Panc1 (cell line): ENCODE data around the gene ACTR3C. TPM values are rescaled to one million over a fixed set of nuclear protein-coding genes. Genes with fewer than 3 reads are reported as not detected.

Source experiments
- ATAC-seq: fragments of 200-7000 bp; cut with Tn5 transposase; 2 replicates; pipeline ENCODE4 v1.9.1; 2020; ENCODE audit warnings: mild to moderate bottlenecking, moderate library complexity
- BruUV-seq: library from RNA; stranded (reverse); fragments of 400-500 nt; replicated peaks from 2 replicates; lab custom pipeline; 2021; lab: Mats Ljungman, UMichigan
- CTCF ChIA-PET: fragments of 300-600 bp; sonication (Branson Sonifier 250); formaldehyde crosslinking; loops from one replicate; lab custom pipeline; 2022; ENCODE audit warnings: antibody characterized with exemption; lab: Charles Lee
- POLR2A ChIA-PET: fragments of 300-600 bp; sonication (Branson Sonifier 250); formaldehyde crosslinking; loops from one replicate; lab custom pipeline; 2022; ENCODE audit warnings: antibody characterized with exemption; lab: Charles Lee
- DNase-seq: peaks from one replicate; pipeline ENCODE4 v3.0.0-alpha.2; 2010; ENCODE audit warnings: low read depth, low spot score
- H3K27ac ChIP-seq: 2 replicates; pipeline ENCODE4 v1.5.1; 2011; ENCODE audit warnings: mild to moderate bottlenecking, low read length, inconsistent platforms
- H3K27me3 ChIP-seq: fragments of 200-500 bp; sonication (Bioruptor generic); 2 replicates; pipeline ENCODE4 v1.6.0; 2014; ENCODE audit warnings: low read length, inconsistent platforms; ENCODE audit not compliant: control insufficient read depth, insufficient read depth
- H3K36me3 ChIP-seq: fragments of 200-500 bp; sonication (Bioruptor generic); 2 replicates; pipeline ENCODE4 v1.5.1; 2014; ENCODE audit warnings: inconsistent platforms, mild to moderate bottlenecking, low read length, moderate library complexity; ENCODE audit not compliant: control insufficient read depth, insufficient read depth
- H3K4me1 ChIP-seq: 2 replicates; pipeline ENCODE4 v1.5.1; 2011; ENCODE audit warnings: inconsistent platforms, mild to moderate bottlenecking, low read length, moderate library complexity; ENCODE audit not compliant: control insufficient read depth, insufficient read depth
- H3K4me3 ChIP-seq, 2 experiments: 2 replicates each; pipeline ENCODE4 v1.5.1; 2011 to 2012; ENCODE audit warnings: low read depth in 2 of 2, low read length in 2 of 2, mild to moderate bottlenecking in 2 of 2, inconsistent platforms in 1 of 2, moderate library complexity in 1 of 2
- H3K9me3 ChIP-seq: fragments of 200-500 bp; sonication (Bioruptor generic); 2 replicates; pipeline ENCODE4 v1.5.1; 2014; ENCODE audit warnings: low read depth, mild to moderate bottlenecking, inconsistent platforms, low read length, moderate library complexity; ENCODE audit not compliant: control insufficient read depth, insufficient read depth
- POLR2AphosphoS5 ChIP-seq: IDR thresholded peaks from 2 replicates; pipeline ENCODE4 v1.6.1; 2012; ENCODE audit warnings: mild to moderate bottlenecking, low read depth, low read length, moderate library complexity
- SIN3A ChIP-seq: IDR thresholded peaks from 2 replicates; pipeline ENCODE4 v1.6.1; 2012; ENCODE audit warnings: low read depth, mild to moderate bottlenecking, low read length, moderate library complexity, borderline replicate concordance; ENCODE audit not compliant: insufficient read depth
- TCF7L2 ChIP-seq: IDR thresholded peaks from 2 replicates; pipeline ENCODE4 v1.6.1; 2011; ENCODE audit warnings: mild to moderate bottlenecking, low read depth, low read length, inconsistent platforms
- in situ Hi-C: cut with HindIII; loops from 2 replicates; pipeline ENCODE4 v1.10.0; 2016; ENCODE audit warnings: low sequenced_read_pairs, low pct_unique_long_range_greater_than_20kb
- intact Hi-C: fragments of 100-400 bp; cut with micrococcal nuclease; formaldehyde crosslinking; loops from one replicate; pipeline ENCODE4 v1.10.0; 2022; ENCODE audit not compliant: unreplicated experiment
- total RNA-seq: library from RNA; stranded (reverse); gene quantifications from one replicate; pipeline ENCODE4 v1.2.1, GENCODE V29; 2021; ENCODE audit not compliant: unreplicated experiment
- TF ChIP-seq, protein P1 (sequence below): fragments of 450-650 bp; IDR thresholded peaks from 2 replicates; pipeline ENCODE4 v1.5.1; 2017; ENCODE audit warnings: mild to moderate bottlenecking
- TF ChIP-seq, protein P2 (sequence below), 2 experiments: IDR thresholded peaks; 2 replicates each; pipeline ENCODE4 v1.6.1; 2011 to 2012; ENCODE audit warnings: low read depth in 2 of 2, control low read depth in 1 of 2, low read length in 1 of 2, mild to moderate bottlenecking in 1 of 2, moderate library complexity in 1 of 2; ENCODE audit not compliant: insufficient read depth in 1 of 2

ACTR3C gene
- total RNA-seq, 1 experiment from 2014 or later = 6.5 TPM

DNA sequence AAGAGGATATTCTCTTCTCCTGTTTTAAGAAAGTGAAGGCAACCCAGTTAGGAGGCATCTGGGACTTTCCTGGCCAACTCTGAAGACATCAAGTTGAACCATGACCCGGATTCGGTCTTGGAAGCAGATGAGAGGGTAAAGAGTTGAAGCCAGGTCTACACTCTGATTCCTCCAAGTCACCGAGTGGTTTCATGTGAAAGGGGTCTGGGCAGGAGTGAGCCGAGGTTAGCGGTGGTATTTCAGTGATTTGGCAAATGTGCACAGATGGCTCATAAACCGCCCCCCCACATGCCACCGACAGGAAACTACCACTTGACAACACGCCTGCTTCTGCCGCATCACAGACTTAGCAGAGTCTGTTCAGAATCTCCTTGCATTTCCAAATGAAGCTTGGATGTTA lies 33.9 kb upstream of the ACTR3C start:
- Histone ChIP-seq H3K4me1 (peaks cover 25% of the 10 kb centered on the region), H3K27ac (peak overlapping the region; percentile 70), H3K4me3 (no peak overlapping the region; a peak in 1 of 4 replicates), H3K27me3 (no peaks in the 10 kb centered on the region), H3K9me3 (no peaks in the 10 kb centered on the region), H3K36me3 (no peaks in the 10 kb centered on the region)
- POLR2A ChIA-PET = interaction anchor here (0.6 kb wide), 1 partner anchor 10 kb away, joined by 9 read pairs; no protein-coding TSS in a partner anchor
- CTCF ChIA-PET = interaction anchor here (1.0 kb wide), 2 partner anchors 36 to 72 kb away, joined by 3 read pairs; no protein-coding TSS in a partner anchor
- DNase-seq (no peak), ATAC-seq (peak; percentile 72)
- BruUV-seq = no TSS peak
- TF ChIP-seq TCF7L2 (peak; percentile 35; the same call in 1 of the 2 replicates), POLR2AphosphoS5 (no peak)
- TF ChIP-seq, protein P1, sequence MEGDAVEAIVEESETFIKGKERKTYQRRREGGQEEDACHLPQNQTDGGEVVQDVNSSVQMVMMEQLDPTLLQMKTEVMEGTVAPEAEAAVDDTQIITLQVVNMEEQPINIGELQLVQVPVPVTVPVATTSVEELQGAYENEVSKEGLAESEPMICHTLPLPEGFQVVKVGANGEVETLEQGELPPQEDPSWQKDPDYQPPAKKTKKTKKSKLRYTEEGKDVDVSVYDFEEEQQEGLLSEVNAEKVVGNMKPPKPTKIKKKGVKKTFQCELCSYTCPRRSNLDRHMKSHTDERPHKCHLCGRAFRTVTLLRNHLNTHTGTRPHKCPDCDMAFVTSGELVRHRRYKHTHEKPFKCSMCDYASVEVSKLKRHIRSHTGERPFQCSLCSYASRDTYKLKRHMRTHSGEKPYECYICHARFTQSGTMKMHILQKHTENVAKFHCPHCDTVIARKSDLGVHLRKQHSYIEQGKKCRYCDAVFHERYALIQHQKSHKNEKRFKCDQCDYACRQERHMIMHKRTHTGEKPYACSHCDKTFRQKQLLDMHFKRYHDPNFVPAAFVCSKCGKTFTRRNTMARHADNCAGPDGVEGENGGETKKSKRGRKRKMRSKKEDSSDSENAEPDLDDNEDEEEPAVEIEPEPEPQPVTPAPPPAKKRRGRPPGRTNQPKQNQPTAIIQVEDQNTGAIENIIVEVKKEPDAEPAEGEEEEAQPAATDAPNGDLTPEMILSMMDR = no peak
- TF ChIP-seq, protein P2, sequence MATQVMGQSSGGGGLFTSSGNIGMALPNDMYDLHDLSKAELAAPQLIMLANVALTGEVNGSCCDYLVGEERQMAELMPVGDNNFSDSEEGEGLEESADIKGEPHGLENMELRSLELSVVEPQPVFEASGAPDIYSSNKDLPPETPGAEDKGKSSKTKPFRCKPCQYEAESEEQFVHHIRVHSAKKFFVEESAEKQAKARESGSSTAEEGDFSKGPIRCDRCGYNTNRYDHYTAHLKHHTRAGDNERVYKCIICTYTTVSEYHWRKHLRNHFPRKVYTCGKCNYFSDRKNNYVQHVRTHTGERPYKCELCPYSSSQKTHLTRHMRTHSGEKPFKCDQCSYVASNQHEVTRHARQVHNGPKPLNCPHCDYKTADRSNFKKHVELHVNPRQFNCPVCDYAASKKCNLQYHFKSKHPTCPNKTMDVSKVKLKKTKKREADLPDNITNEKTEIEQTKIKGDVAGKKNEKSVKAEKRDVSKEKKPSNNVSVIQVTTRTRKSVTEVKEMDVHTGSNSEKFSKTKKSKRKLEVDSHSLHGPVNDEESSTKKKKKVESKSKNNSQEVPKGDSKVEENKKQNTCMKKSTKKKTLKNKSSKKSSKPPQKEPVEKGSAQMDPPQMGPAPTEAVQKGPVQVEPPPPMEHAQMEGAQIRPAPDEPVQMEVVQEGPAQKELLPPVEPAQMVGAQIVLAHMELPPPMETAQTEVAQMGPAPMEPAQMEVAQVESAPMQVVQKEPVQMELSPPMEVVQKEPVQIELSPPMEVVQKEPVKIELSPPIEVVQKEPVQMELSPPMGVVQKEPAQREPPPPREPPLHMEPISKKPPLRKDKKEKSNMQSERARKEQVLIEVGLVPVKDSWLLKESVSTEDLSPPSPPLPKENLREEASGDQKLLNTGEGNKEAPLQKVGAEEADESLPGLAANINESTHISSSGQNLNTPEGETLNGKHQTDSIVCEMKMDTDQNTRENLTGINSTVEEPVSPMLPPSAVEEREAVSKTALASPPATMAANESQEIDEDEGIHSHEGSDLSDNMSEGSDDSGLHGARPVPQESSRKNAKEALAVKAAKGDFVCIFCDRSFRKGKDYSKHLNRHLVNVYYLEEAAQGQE (IDR thresholded peaks at IDR 0.05; ENCODE audit: insufficient read depth in 1 of 2, low read depth in 2 of 2, low read length in 1 of 2) = no peak
- in situ Hi-C loops = no loop called here
- intact Hi-C loops = loop anchor here (2.0 kb wide), 1 partner anchor 64 kb away; no protein-coding TSS in a partner anchor

DNA sequence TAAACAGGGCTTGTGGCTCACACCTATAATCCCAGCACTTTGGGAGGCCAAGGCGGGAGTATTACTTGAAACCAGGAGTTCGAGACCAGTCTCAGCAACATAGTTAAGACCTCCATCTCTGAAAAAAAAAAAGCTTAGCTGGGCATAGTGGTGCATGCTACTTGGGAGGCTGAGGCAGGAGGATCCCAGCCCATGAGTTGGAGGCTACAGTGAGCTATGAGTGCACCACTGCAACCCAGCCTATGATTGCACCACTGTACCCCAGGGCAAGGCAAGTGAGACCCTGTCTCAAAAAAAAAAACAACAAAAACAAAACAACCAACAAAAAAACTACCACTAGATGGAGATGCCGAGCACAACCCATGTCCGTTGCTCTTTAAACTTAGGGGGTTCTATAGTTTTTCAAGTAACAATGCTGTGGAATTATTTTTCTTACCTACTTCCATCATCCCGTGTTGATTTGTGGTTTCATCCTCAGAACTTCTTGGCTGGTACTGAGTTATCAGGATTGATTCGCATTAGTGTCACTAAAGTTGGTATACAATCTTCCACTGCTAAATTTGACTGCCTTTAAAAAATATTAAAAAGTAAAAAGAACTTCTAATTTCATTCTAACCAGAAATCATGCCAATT lies 33.0 kb upstream of the ACTR3C start:
- Histone ChIP-seq H3K4me3 (no peak overlapping the region), H3K4me1 (peaks cover 30% of the 10 kb centered on the region), H3K36me3 (no peaks in the 10 kb centered on the region), H3K9me3 (no peaks in the 10 kb centered on the region), H3K27me3 (no peaks in the 10 kb centered on the region), H3K27ac (peak overlapping the region; percentile 57)
- ChIA-PET CTCF (interaction anchor here (0.6 to 1.4 kb wide), 3 partner anchors 10 to 71 kb away, joined by 3 to 7 read pairs (median 3); no protein-coding TSS in a partner anchor), POLR2A (interaction anchor here (0.6 to 0.7 kb wide), 2 partner anchors 10 to 550 kb away, joined by 3 to 6 read pairs; no protein-coding TSS in a partner anchor)
- intact Hi-C loops = loop anchor here (2.0 kb wide), 1 partner anchor 64 kb away; no protein-coding TSS in a partner anchor
- no peak for ATAC-seq
- TF ChIP-seq SIN3A (no peak), TCF7L2 (no peak), POLR2AphosphoS5 (no peak)
- TF ChIP-seq, protein P1 = peak; percentile 87
- TF ChIP-seq, protein P2 (IDR thresholded peaks at IDR 0.05; ENCODE audit: insufficient read depth in 1 of 2, low read depth in 2 of 2, low read length in 1 of 2) = no peak
- no TSS peak for BruUV-seq
- in situ Hi-C loops = no loop called here
- no peak for DNase-seq
